ENCODE measurements around the gene PSMD2.
A peak's percentile ranks its signal among the peaks of the same experiment; 100 is the strongest.
"Not testable (repeated sequence)": the region's sequence is repeated elsewhere in the genome, so short reads cannot be mapped to it uniquely, and the experiment has no call there.

The PSMD2 gene

GRCh38 chr3:184261270-184261853, 37.7 kb upstream of the PSMD2 start, which contains the start of gene CAMK2N2:
TSS of gene CAMK2N2 (minus strand) at chr3:184261553. CDS start at chr3:184261285, 268 bp downstream.
- Histone ChIP-seq H3K27me3 (replicated peaks; ENCODE audit: control insufficient read depth, insufficient read depth, low read length) (peaks cover 3% of the 10 kb centered on the region; the same call in 1 of the 2 replicates), H3K4me3 (replicated peaks; ENCODE audit: low read depth, low read length) (peak within 1 kb of the TSS; percentile 45), H3K36me3 (ENCODE audit: control insufficient read depth, insufficient read depth, low read length) (no peaks in the 10 kb centered on the region)
- no peak for TF ChIP-seq CTCF (IDR thresholded peaks at IDR 0.05; ENCODE audit: insufficient read depth, low read length, poor library complexity, severe bottlenecking)
- DNase-seq (ENCODE audit: extremely low read depth, insufficient read length) = no peak

GRCh38 chr3:184261854-184262763, 36.9 kb upstream of the PSMD2 start:
- Histone ChIP-seq H3K27me3 (replicated peaks; ENCODE audit: control insufficient read depth, insufficient read depth, low read length) (peaks cover 3% of the 10 kb centered on the region; the same call in 1 of the 2 replicates), H3K36me3 (ENCODE audit: control insufficient read depth, insufficient read depth, low read length) (no peaks in the 10 kb centered on the region)
- DNase-seq (ENCODE audit: extremely low read depth, insufficient read length) = no peak

DNA sequence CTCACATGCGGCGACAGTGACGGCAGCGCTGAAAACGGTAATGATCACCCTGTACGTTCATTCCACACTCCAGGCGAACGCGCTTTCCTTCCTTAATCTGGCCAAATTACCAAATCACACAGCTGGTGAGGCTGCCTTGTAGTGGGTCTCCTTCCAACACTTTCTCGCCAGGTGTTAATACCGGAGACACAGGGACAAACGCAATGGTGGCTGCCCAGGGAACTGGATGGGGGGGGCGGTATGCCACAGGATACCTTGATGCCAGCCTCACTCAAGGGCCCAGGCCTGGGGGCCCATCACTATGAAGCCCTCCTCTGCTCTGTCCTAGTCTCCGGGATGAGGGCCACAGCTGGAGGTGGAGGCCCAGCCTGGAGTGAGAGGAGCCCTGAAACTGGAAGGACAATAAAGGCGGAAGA, 36.3 kb upstream of the PSMD2 start:
- Histone ChIP-seq H3K27me3 (replicated peaks; ENCODE audit: control insufficient read depth, insufficient read depth, low read length) (peaks cover 3% of the 10 kb centered on the region; the same call in 1 of the 2 replicates), H3K36me3 (ENCODE audit: control insufficient read depth, insufficient read depth, low read length) (no peaks in the 10 kb centered on the region), H3K4me3 (replicated peaks; ENCODE audit: low read depth, low read length) (no peak overlapping the region)
- TF ChIP-seq CTCF (IDR thresholded peaks at IDR 0.05; ENCODE audit: insufficient read depth, low read length, poor library complexity, severe bottlenecking) = no peak
- DNase-seq (ENCODE audit: extremely low read depth, insufficient read length) = no peak

More at GRCh38 chr3:184261854-184262763, 36.9 kb upstream of the PSMD2 start:
- H3K4me3 ChIP-seq (replicated peaks; ENCODE audit: low read depth, low read length) = peak overlapping the region; percentile 45
- no peak for TF ChIP-seq CTCF (IDR thresholded peaks at IDR 0.05; ENCODE audit: insufficient read depth, low read length, poor library complexity, severe bottlenecking)

- H3K36me3 ChIP-seq (ENCODE audit: control insufficient read depth, insufficient read depth, low read length); H3K4me3 ChIP-seq (replicated peaks; ENCODE audit: low read depth, low read length); H3K27me3 ChIP-seq (replicated peaks; ENCODE audit: control insufficient read depth, insufficient read depth, low read length); DNase-seq (ENCODE audit: extremely low read depth, insufficient read length): not testable (repeated sequence)
These were observed 31.8 kb upstream of the PSMD2 start for GRCh38 chr3:184267249-184267648.

DNA sequence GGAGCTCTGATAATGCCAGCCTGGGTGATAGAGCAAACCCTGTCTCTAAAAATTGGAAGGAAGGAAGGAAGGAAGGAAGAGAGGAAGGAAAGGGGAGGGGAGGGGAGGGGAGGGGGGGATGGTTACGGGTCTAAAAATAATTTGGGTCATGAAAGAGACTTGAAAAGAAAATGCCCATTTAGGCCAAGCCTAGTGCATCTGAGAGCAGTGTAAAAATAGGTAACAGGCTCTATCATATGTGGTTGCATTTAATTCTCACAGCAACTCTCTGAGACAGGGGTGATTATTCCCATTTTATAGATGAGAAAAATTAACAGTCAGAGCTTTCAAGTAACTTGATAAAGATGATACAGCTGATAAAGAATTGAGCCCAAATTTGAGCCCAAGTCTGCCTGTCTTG, 26.8 kb upstream of the PSMD2 start:
- H3K27me3 ChIP-seq (replicated peaks; ENCODE audit: control insufficient read depth, insufficient read depth, low read length) = no peaks in the 10 kb centered on the region; the same call in 1 of the 2 replicates
- no peak for DNase-seq (ENCODE audit: extremely low read depth, insufficient read length)
- H3K4me3 ChIP-seq (replicated peaks; ENCODE audit: low read depth, low read length) = no peak overlapping the region
- no peak for TF ChIP-seq CTCF (IDR thresholded peaks at IDR 0.05; ENCODE audit: insufficient read depth, low read length, poor library complexity, severe bottlenecking)
- H3K36me3 ChIP-seq (ENCODE audit: control insufficient read depth, insufficient read depth, low read length) = no peaks in the 10 kb centered on the region

- Histone ChIP-seq H3K27me3 (replicated peaks; ENCODE audit: control insufficient read depth, insufficient read depth, low read length) (no peaks in the 10 kb centered on the region; the same call in 1 of the 2 replicates), H3K36me3 (ENCODE audit: control insufficient read depth, insufficient read depth, low read length) (no peaks in the 10 kb centered on the region), H3K4me3 (replicated peaks; ENCODE audit: low read depth, low read length) (no peak overlapping the region)
- no peak for TF ChIP-seq CTCF (IDR thresholded peaks at IDR 0.05; ENCODE audit: insufficient read depth, low read length, poor library complexity, severe bottlenecking)
- no peak for DNase-seq (ENCODE audit: extremely low read depth, insufficient read length)
These were observed 23.7 kb upstream of the PSMD2 start for GRCh38 chr3:184275381-184275701.
